Measurements from ENCODE around the gene PCNT.
A peak's percentile ranks its signal among the peaks of the same experiment; 100 is the strongest.
"Not testable (repeated sequence)": the region's sequence is repeated elsewhere in the genome, so short reads cannot be mapped to it uniquely, and the experiment has no call there.

Gene PCNT

GRCh38 chr21:46304955-46305354 is 19.0 kb upstream of the PCNT start:
- no peak for DNase-seq (ENCODE audit: low spot score)

GRCh38 chr21:46307625-46308024 is 16.3 kb upstream of the PCNT start:
- peak; percentile 61 for DNase-seq (ENCODE audit: low spot score)

GRCh38 chr21:46308431-46308830 is 15.5 kb upstream of the PCNT start:
- DNase-seq (ENCODE audit: low spot score), result no peak

GRCh38 chr21:46310260-46310659 is 13.7 kb upstream of the PCNT start:
- DNase-seq (ENCODE audit: low spot score), result not testable (repeated sequence)

- DNase-seq (ENCODE audit: low spot score), result no peak
Observed at GRCh38 chr21:46311568-46311967, 12.4 kb upstream of the PCNT start.

- DNase-seq (ENCODE audit: low spot score), result no peak
Observed at GRCh38 chr21:46312949-46313348, 11.0 kb upstream of the PCNT start.

GRCh38 chr21:46314441-46315020 is 9.4 kb upstream of the PCNT start:
- DNase-seq (ENCODE audit: low spot score), result no peak

- no peak for DNase-seq (ENCODE audit: low spot score)
Observed at GRCh38 chr21:46316708-46317324, 7.1 kb upstream of the PCNT start.

- DNase-seq (ENCODE audit: low spot score), result no peak
Observed at GRCh38 chr21:46317710-46318463, 6.1 kb upstream of the PCNT start.

GRCh38 chr21:46318464-46318845 is 5.5 kb upstream of the PCNT start:
- DNase-seq (ENCODE audit: low spot score), result no peak

- no peak for DNase-seq (ENCODE audit: low spot score)
Observed at GRCh38 chr21:46319186-46319585, 4.8 kb upstream of the PCNT start.

- DNase-seq (ENCODE audit: low spot score), result no peak
Observed at GRCh38 chr21:46320331-46320801, 3.6 kb upstream of the PCNT start.

GRCh38 chr21:46322351-46323226 is 1.4 kb upstream of the PCNT start:
- DNase-seq (ENCODE audit: low spot score), result peak; percentile 54

GRCh38 chr21:46323227-46323709 is 688 bp upstream of the PCNT start:
- no peak for DNase-seq (ENCODE audit: low spot score)

GRCh38 chr21:46324390-46325072 is 575 bp downstream of the PCNT start:
- peak; percentile 98 for DNase-seq (ENCODE audit: low spot score)

- DNase-seq (ENCODE audit: low spot score), result peak; percentile 63
Observed at GRCh38 chr21:46325073-46325912, 1.3 kb downstream of the PCNT start.

GRCh38 chr21:46326110-46326703 is 2.3 kb downstream of the PCNT start:
- DNase-seq (ENCODE audit: low spot score), result no peak

GRCh38 chr21:46327711-46328110 is 3.8 kb downstream of the PCNT start:
- DNase-seq (ENCODE audit: low spot score), result no peak

GRCh38 chr21:46328151-46328550 is 4.2 kb downstream of the PCNT start:
- no peak for DNase-seq (ENCODE audit: low spot score)

GRCh38 chr21:46329796-46330195 is 5.8 kb downstream of the PCNT start:
- no peak for DNase-seq (ENCODE audit: low spot score)

Data from AG08396 (cell line).